HuH-7 (cell line): ENCODE data around the gene CPEB2.

Experiments
- DNase-seq: peaks from one replicate; pipeline ENCODE4 v3.0.0; 2011; ENCODE audit warnings: low spot score

Gene CPEB2

GRCh38 chr4:15001869-15002658, at the start of gene CPEB2:
Gene CPEB2 (plus strand): TSS chr4:15002481. CDS start chr4:15002674, 193 bp downstream.
- peak; percentile 92 for DNase-seq

- DNase-seq: no peak
Measured at GRCh38 chr4:14958436-14958835, 43.8 kb upstream of the CPEB2 start.

GRCh38 chr4:14961292-14961691, 41.0 kb upstream of the CPEB2 start:
- no peak for DNase-seq

GRCh38 chr4:14965071-14965470, 37.2 kb upstream of the CPEB2 start:
- no peak for DNase-seq

- DNase-seq: no peak
Measured at GRCh38 chr4:14967982-14968381, 34.3 kb upstream of the CPEB2 start.

- no peak for DNase-seq
Measured at GRCh38 chr4:14977830-14978229, 24.5 kb upstream of the CPEB2 start.

GRCh38 chr4:14984448-14984847, 17.8 kb upstream of the CPEB2 start:
- no peak for DNase-seq

GRCh38 chr4:14985161-14985560, 17.1 kb upstream of the CPEB2 start:
- DNase-seq: no peak

- DNase-seq: no peak
Measured at GRCh38 chr4:14985843-14986242, 16.4 kb upstream of the CPEB2 start.

- no peak for DNase-seq
Measured at GRCh38 chr4:14987054-14987453, 15.2 kb upstream of the CPEB2 start.

GRCh38 chr4:14990484-14990883, 11.8 kb upstream of the CPEB2 start:
- DNase-seq: no peak

GRCh38 chr4:14994242-14994641, 8.0 kb upstream of the CPEB2 start:
- DNase-seq: no peak

GRCh38 chr4:15001248-15001868, 923 bp upstream of the CPEB2 start:
- peak; percentile 50 for DNase-seq

- peak; percentile 55 for DNase-seq
Measured at GRCh38 chr4:15002659-15003400, 549 bp downstream of the CPEB2 start.

- peak; percentile 37 for DNase-seq
Measured at GRCh38 chr4:15003401-15003890, 1.2 kb downstream of the CPEB2 start.

GRCh38 chr4:15003891-15004738, 1.8 kb downstream of the CPEB2 start:
- peak; percentile 27 for DNase-seq

GRCh38 chr4:15004739-15005301, 2.5 kb downstream of the CPEB2 start:
- DNase-seq: peak; percentile 56

GRCh38 chr4:15005474-15006115, 3.3 kb downstream of the CPEB2 start:
- DNase-seq: no peak

- no peak for DNase-seq
Measured at GRCh38 chr4:15006416-15007024, 4.2 kb downstream of the CPEB2 start.

- no peak for DNase-seq
Measured at GRCh38 chr4:15007201-15007600, 4.9 kb downstream of the CPEB2 start.
